Measurements from ENCODE around the gene HUS1. TPM values are rescaled to one million over a fixed set of nuclear protein-coding genes. Genes with fewer than 3 reads are reported as not detected.
A peak's percentile ranks its signal among the peaks of the same experiment; 100 is the strongest.
"Not testable (repeated sequence)": the region's sequence is repeated elsewhere in the genome, so short reads cannot be mapped to it uniquely, and the experiment has no call there.

Gene HUS1
- total RNA-seq, 2 experiments from 2014 or later: 37.1 to 43.5 TPM

DNA sequence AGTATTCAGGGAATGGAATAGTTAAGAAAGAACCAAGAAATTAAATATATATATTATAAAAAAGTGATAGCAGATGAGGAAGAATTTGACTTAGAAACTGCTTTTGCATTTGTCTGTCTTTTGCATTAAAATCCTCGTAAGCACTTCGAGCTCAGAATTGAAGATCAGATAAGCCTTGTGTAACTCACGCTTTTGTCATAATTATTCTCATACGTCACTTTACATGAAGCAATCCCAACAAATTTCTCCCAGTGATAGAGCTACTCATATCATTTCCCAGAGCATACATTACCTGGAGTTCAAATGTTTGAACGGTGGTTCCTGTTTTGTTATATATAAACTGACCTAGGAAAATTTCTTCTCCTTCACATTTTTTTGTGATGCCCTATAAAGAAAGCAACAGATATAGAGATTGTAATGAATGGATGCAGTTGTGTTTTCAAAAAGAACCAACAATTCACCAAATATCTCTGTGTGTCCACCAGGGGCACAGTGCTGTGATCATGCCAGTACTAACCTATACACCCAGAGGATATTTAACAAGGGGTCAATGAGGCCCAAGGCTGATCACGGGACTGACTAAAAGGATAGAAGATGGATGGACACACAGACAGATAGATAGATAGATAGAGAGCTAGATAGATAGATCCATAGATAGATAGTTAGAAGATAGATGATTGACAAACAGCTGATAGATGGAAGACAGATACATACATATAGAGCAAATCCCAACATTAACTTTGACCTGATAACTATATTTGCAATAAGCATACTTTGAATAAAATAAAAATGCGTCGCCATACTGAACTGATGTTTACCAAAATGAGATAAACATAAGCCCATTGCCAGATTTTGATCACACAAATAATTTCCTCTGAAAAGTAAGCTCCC lies 9.3 kb upstream of the HUS1 start:
- H3K27me3 Mint-ChIP-seq: no peaks in the 10 kb centered on the region
- ATAC-seq: no peak
- peaks cover 2% of the 10 kb centered on the region for H3K9me3 Mint-ChIP-seq
- peak; percentile 34 for DNase-seq
- CTCF ChIA-PET: interaction anchor here (0.9 to 6.5 kb wide), 13 partner anchors 9 to 118 kb away, joined by 3 to 171 read pairs (median 4); partner anchors contain the start of gene UPP1
- H3K4me3 Mint-ChIP-seq: no peak overlapping the region
- intact Hi-C loops (cut with micrococcal nuclease): no loop called here
- H3K27ac Mint-ChIP-seq: no peak overlapping the region
- no peaks in the 10 kb centered on the region for H3K36me3 Mint-ChIP-seq (ENCODE audit: low read depth)
- H3K4me1 Mint-ChIP-seq (ENCODE audit: low read depth): peaks cover 17% of the 10 kb centered on the region
- peak; percentile 32 for TF ChIP-seq CTCF (IDR thresholded peaks at IDR 0.05)
- POLR2A ChIA-PET: no interaction called here

- no peak for DNase-seq
- Mint-ChIP-seq H3K27me3 (no peaks in the 10 kb centered on the region), H3K36me3 (ENCODE audit: low read depth) (peaks cover 13% of the 10 kb centered on the region), H3K9me3 (peaks cover 2% of the 10 kb centered on the region), H3K4me1 (ENCODE audit: low read depth) (peaks cover 14% of the 10 kb centered on the region), H3K4me3 (no peak overlapping the region), H3K27ac (no peak overlapping the region)
- POLR2A ChIA-PET: interaction anchor here (0.8 to 1.2 kb wide), 3 partner anchors 8 to 155 kb away, joined by 3 to 4 read pairs (median 3); no protein-coding TSS in a partner anchor
- TF ChIP-seq CTCF (IDR thresholded peaks at IDR 0.05): no peak
- CTCF ChIA-PET: interaction anchor here (1.2 to 2.2 kb wide), 6 partner anchors 9 to 127 kb away, joined by 3 to 16 read pairs (median 6); no protein-coding TSS in a partner anchor
- intact Hi-C loops (cut with micrococcal nuclease): no loop called here
- no peak for ATAC-seq
Observed at GRCh38 chr7:47982610-47983009, 3.2 kb upstream of the HUS1 start.

GRCh38 chr7:47980648-47981047 lies 1.2 kb upstream of the HUS1 start:
- H3K27me3 Mint-ChIP-seq; H3K4me3 Mint-ChIP-seq; DNase-seq; intact Hi-C loops (cut with micrococcal nuclease); ATAC-seq; H3K27ac Mint-ChIP-seq; H3K9me3 Mint-ChIP-seq; POLR2A ChIA-PET: not testable (repeated sequence)
- CTCF ChIA-PET: interaction anchor here (3.2 kb wide), 1 partner anchor 11 kb away, joined by 13 read pairs; no protein-coding TSS in a partner anchor
- Mint-ChIP-seq H3K36me3 (ENCODE audit: low read depth) (peaks cover 28% of the 10 kb centered on the region), H3K4me1 (ENCODE audit: low read depth) (peaks cover 22% of the 10 kb centered on the region)

GRCh38 chr7:47979832-47980181 lies 392 bp upstream of the HUS1 start:
- TF ChIP-seq CTCF (IDR thresholded peaks at IDR 0.05): no peak
- Mint-ChIP-seq H3K4me3 (peak overlapping the region; percentile 85), H3K27ac (peak overlapping the region; percentile 97), H3K4me1 (ENCODE audit: low read depth) (peaks cover 22% of the 10 kb centered on the region), H3K9me3 (peaks cover 2% of the 10 kb centered on the region), H3K27me3 (no peaks in the 10 kb centered on the region), H3K36me3 (ENCODE audit: low read depth) (peaks cover 30% of the 10 kb centered on the region)
- POLR2A ChIA-PET: interaction anchor here (2.6 kb wide), 1 partner anchor 11 kb away, joined by 12 read pairs; no protein-coding TSS in a partner anchor
- intact Hi-C loops (cut with micrococcal nuclease): loop anchor here (1.0 kb wide), 1 partner anchor 105 kb away; no protein-coding TSS in a partner anchor
- CTCF ChIA-PET: interaction anchor here (1.0 to 3.2 kb wide), 3 partner anchors 9 to 130 kb away, joined by 4 to 18 read pairs (median 13); no protein-coding TSS in a partner anchor
- ATAC-seq (no peak), DNase-seq (no peak)

GRCh38 chr7:47978790-47979144 lies 648 bp downstream of the HUS1 start:
- DNase-seq (no peak), ATAC-seq (no peak)
- Mint-ChIP-seq H3K36me3 (ENCODE audit: low read depth) (peaks cover 35% of the 10 kb centered on the region), H3K4me1 (ENCODE audit: low read depth) (peaks cover 31% of the 10 kb centered on the region), H3K9me3 (peaks cover 2% of the 10 kb centered on the region), H3K27me3 (no peaks in the 10 kb centered on the region), H3K27ac (peak overlapping the region; percentile 97), H3K4me3 (peak overlapping the region; percentile 85)
- ChIA-PET POLR2A (interaction anchor here (0.8 to 2.6 kb wide), 8 partner anchors 10 to 131 kb away, joined by 3 to 12 read pairs (median 5); no protein-coding TSS in a partner anchor), CTCF (interaction anchor here (1.1 to 3.2 kb wide), 9 partner anchors 10 to 131 kb away, joined by 3 to 18 read pairs (median 4); no protein-coding TSS in a partner anchor)
- TF ChIP-seq CTCF (IDR thresholded peaks at IDR 0.05): no peak
- intact Hi-C loops (cut with micrococcal nuclease): loop anchor here (1.0 kb wide), 1 partner anchor 107 kb away; no protein-coding TSS in a partner anchor

Data from activated CD8-positive, alpha-beta T cell treated with anti-CD3 and anti-CD28 coated beads for 36 hours (primary cell).